Endothelial cell of umbilical vein (primary cell): ENCODE data around the gene OCA2. TPM values are rescaled to one million over a fixed set of nuclear protein-coding genes. Genes with fewer than 3 reads are reported as not detected.

Experiments
- BruUV-seq: library from RNA; stranded (reverse); fragments of 400-500 nt; replicated peaks from 2 replicates; lab custom pipeline; 2021; lab: Mats Ljungman, UMichigan
- CTCF ChIA-PET: fragments of 300-600, 350-600 bp; sonication (Branson Sonifier 250); formaldehyde crosslinking; loops from one replicate; lab custom pipeline; 2021; ENCODE audit warnings: antibody characterized with exemption, inconsistent platforms; lab: Charles Lee
- POLR2A ChIA-PET: fragments of 300-600, 350-600 bp; sonication (Branson Sonifier 250); formaldehyde crosslinking; loops from one replicate; lab custom pipeline; 2021; ENCODE audit warnings: antibody characterized with exemption, inconsistent platforms; lab: Charles Lee
- DNase-seq: peaks from one replicate; pipeline ENCODE4 v3.0.0-alpha.2; 2011; ENCODE audit warnings: low read depth, low spot score
- FAIRE-seq: peaks from 2 replicates; lab custom pipeline; 2011; peaks lifted over from hg19 to GRCh38; lab: Jason Lieb, UNC
- H2AFZ ChIP-seq: 2 replicates; pipeline ENCODE4 v1.6.0; 2012; ENCODE audit warnings: low read depth, low read length, control low read depth, inconsistent platforms
- H3K27ac ChIP-seq: 2 replicates; pipeline ENCODE4 v1.5.1; 2011; ENCODE audit warnings: low read depth, mild to moderate bottlenecking, control low read depth, low read length, moderate library complexity; ENCODE audit not compliant: insufficient read depth
- H3K27me3 ChIP-seq, 2 experiments: 2 replicates each; pipeline versions ENCODE4 v1.6.0 to v1.6.1; 2011; ENCODE audit warnings: low read length in 2 of 2, mixed read lengths in 1 of 2; ENCODE audit not compliant: control insufficient read depth in 2 of 2, insufficient read depth in 2 of 2
- H3K36me3 ChIP-seq, 2 experiments: 2 replicates in 1 of 2; 3 replicates in 1 of 2; pipeline ENCODE4 v1.5.1; 2011; ENCODE audit warnings: low read length in 2 of 2, mild to moderate bottlenecking in 1 of 2, moderate library complexity in 1 of 2; ENCODE audit not compliant: control insufficient read depth in 2 of 2, insufficient read depth in 2 of 2; ENCODE audit errors: extremely low read depth in 1 of 2
- H3K4me1 ChIP-seq: 3 replicates; pipeline ENCODE4 v1.5.1; 2011; ENCODE audit warnings: mild to moderate bottlenecking, low read length; ENCODE audit not compliant: control insufficient read depth, insufficient read depth; ENCODE audit errors: extremely low read depth
- H3K4me2 ChIP-seq: 2 replicates; pipeline ENCODE4 v1.6.1; 2011; ENCODE audit warnings: low read length, control low read depth, mixed read lengths; ENCODE audit not compliant: insufficient read depth
- H3K4me3 ChIP-seq, 3 experiments: fragments of 200-600 bp in 1 of 3; sonication (generic), shearing (Covaris generic) in 1 of 3; replicated peaks in 1 of 3; 2 replicates each; pipeline ENCODE4 v1.5.1; 2011 to 2016; ENCODE audit warnings: control low read depth in 3 of 3, low read length in 3 of 3, mild to moderate bottlenecking in 2 of 3, inconsistent platforms in 1 of 3, low read depth in 1 of 3, moderate library complexity in 1 of 3; ENCODE audit not compliant: insufficient read depth in 1 of 3
- H3K79me2 ChIP-seq: 2 replicates; pipeline ENCODE4 v1.6.0; 2012; ENCODE audit warnings: low read length, inconsistent platforms; ENCODE audit not compliant: control insufficient read depth, insufficient read depth
- H3K9ac ChIP-seq: replicated peaks from 2 replicates; pipeline ENCODE3; 2011; ENCODE audit warnings: low read length, control low read depth; ENCODE audit not compliant: insufficient read depth; ENCODE audit errors: extremely low read depth
- H3K9me1 ChIP-seq: replicated peaks from 3 replicates; pipeline ENCODE4 v1.6.0; 2011; ENCODE audit warnings: mild to moderate bottlenecking, low read length; ENCODE audit not compliant: control insufficient read depth, insufficient read depth; ENCODE audit errors: extremely low read depth
- H3K9me3 ChIP-seq: replicated peaks from 2 replicates; pipeline ENCODE4 v1.5.1; 2012; ENCODE audit warnings: low read length, inconsistent platforms; ENCODE audit not compliant: control insufficient read depth, insufficient read depth
- H4K20me1 ChIP-seq: replicated peaks from 2 replicates; pipeline ENCODE3; 2011; ENCODE audit warnings: mild to moderate bottlenecking, low read length; ENCODE audit not compliant: control insufficient read depth, insufficient read depth; ENCODE audit errors: extremely low read depth
- FOS ChIP-seq: IDR thresholded peaks from 2 replicates; pipeline ENCODE4 v1.6.1; 2011; ENCODE audit warnings: mild to moderate bottlenecking, low read length, moderate library complexity, borderline replicate concordance; ENCODE audit not compliant: insufficient read depth
- GATA2 ChIP-seq: IDR thresholded peaks from 2 replicates; pipeline ENCODE4 v1.7.0; 2011; ENCODE audit warnings: low read depth, mild to moderate bottlenecking, moderate library complexity, mixed read lengths, low read length; ENCODE audit not compliant: insufficient read length, insufficient read depth
- JUN ChIP-seq: IDR thresholded peaks from 2 replicates; pipeline ENCODE4 v1.6.1; 2011; ENCODE audit warnings: borderline replicate concordance, low read depth; ENCODE audit not compliant: insufficient read length, insufficient read depth
- MYC ChIP-seq: IDR thresholded peaks from one replicate; pipeline ENCODE4 v1.6.1; 2011; ENCODE audit warnings: mild to moderate bottlenecking, low read depth, low read length
- POLR2A ChIP-seq: IDR thresholded peaks from 2 replicates; pipeline ENCODE4 v1.6.1; 2012; ENCODE audit warnings: low read depth, mild to moderate bottlenecking, control low read depth, low read length
- dilution Hi-C: fragments of 300-500 bp; cut with MboI; formaldehyde crosslinking; loops from one replicate; pipeline ENCODE4 v1.15.0; 2019; ENCODE audit warnings: low sequenced_read_pairs; ENCODE audit not compliant: extremely low pct_ligation_motif_present
- intact Hi-C: fragments of 100-400 bp; cut with micrococcal nuclease; formaldehyde crosslinking; loops from one replicate; pipeline ENCODE4 v1.10.0; 2022
- polyA plus RNA-seq, 4 experiments: library from polyadenylated mRNA; depleted of rRNA in 3 of 4; stranded (reverse) in 3 of 4; unstranded in 1 of 4; fragments of >200 nt; gene quantifications; 2 replicates each; pipeline versions ENCODE4 v1.2.1 to v1.2.3, GENCODE V29; 2011 to 2012; ENCODE audit warnings: missing spikeins in 1 of 4
- total RNA-seq: library from RNA; stranded (reverse); gene quantifications from 2 replicates; pipeline ENCODE4 v1.2.3, GENCODE V29; 2021
- TF ChIP-seq, protein P1 (sequence below): IDR thresholded peaks from 2 replicates; pipeline ENCODE4 v1.6.1; 2011; ENCODE audit not compliant: insufficient read depth, insufficient read length
- TF ChIP-seq, protein P2 (sequence below), 2 donors: IDR thresholded peaks; 1 replicate in 1 of 2; 2 replicates in 1 of 2; pipeline ENCODE4 v1.5.1; 2011; ENCODE audit warnings: low read length in 2 of 2, mild to moderate bottlenecking in 2 of 2, moderate library complexity in 2 of 2, control low read depth in 1 of 2, inconsistent platforms in 1 of 2, low read depth in 1 of 2; ENCODE audit not compliant: insufficient read depth in 1 of 2; ENCODE audit errors: extremely low read depth in 1 of 2

OCA2 gene
- total and polyA plus RNA-seq, 2 donors (not counting 3 experiments of a cell fraction or from before 2014, with no cell fraction given): not detected

- no peak overlapping the region for H3K4me2 ChIP-seq
- no peaks in the 10 kb centered on the region for H3K79me2 ChIP-seq
- no peaks in the 10 kb centered on the region for H3K36me3 ChIP-seq
- H3K4me1 ChIP-seq: no peaks in the 10 kb centered on the region
- no peaks in the 10 kb centered on the region for H4K20me1 ChIP-seq
- dilution Hi-C loops (no loop called here), intact Hi-C loops (no loop called here)
- DNase-seq: no peak
- POLR2A ChIA-PET: no interaction called here
- H3K9me3 ChIP-seq: peaks cover 7% of the 10 kb centered on the region
- no peak overlapping the region for H3K4me3 ChIP-seq
- CTCF ChIA-PET: no interaction called here
- no TSS peak for BruUV-seq
- H3K27ac ChIP-seq: no peak overlapping the region
- H3K9me1 ChIP-seq: no peaks in the 10 kb centered on the region
- no peak overlapping the region for H2AFZ ChIP-seq
- H3K9ac ChIP-seq: no peak overlapping the region
- no peak for FAIRE-seq
- H3K27me3 ChIP-seq: no peaks in the 10 kb centered on the region
- TF ChIP-seq MYC (no peak), FOS (no peak), GATA2 (no peak), JUN (no peak), POLR2A (no peak)
- TF ChIP-seq, protein P1, sequence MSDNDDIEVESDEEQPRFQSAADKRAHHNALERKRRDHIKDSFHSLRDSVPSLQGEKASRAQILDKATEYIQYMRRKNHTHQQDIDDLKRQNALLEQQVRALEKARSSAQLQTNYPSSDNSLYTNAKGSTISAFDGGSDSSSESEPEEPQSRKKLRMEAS: no peak
- TF ChIP-seq, protein P2, sequence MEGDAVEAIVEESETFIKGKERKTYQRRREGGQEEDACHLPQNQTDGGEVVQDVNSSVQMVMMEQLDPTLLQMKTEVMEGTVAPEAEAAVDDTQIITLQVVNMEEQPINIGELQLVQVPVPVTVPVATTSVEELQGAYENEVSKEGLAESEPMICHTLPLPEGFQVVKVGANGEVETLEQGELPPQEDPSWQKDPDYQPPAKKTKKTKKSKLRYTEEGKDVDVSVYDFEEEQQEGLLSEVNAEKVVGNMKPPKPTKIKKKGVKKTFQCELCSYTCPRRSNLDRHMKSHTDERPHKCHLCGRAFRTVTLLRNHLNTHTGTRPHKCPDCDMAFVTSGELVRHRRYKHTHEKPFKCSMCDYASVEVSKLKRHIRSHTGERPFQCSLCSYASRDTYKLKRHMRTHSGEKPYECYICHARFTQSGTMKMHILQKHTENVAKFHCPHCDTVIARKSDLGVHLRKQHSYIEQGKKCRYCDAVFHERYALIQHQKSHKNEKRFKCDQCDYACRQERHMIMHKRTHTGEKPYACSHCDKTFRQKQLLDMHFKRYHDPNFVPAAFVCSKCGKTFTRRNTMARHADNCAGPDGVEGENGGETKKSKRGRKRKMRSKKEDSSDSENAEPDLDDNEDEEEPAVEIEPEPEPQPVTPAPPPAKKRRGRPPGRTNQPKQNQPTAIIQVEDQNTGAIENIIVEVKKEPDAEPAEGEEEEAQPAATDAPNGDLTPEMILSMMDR (IDR thresholded peaks at IDR 0.05; ENCODE audit: extremely low read depth in 1 of 2, insufficient read depth in 1 of 2, low read depth in 1 of 2, low read length in 2 of 2): no peak
Measured at GRCh38 chr15:27949089-27949488, 150.0 kb downstream of the OCA2 start.
